HG03575 (cell line): ENCODE data around the gene ZNF385A.
"Not testable (repeated sequence)": the region's sequence is repeated elsewhere in the genome, so short reads cannot be mapped to it uniquely, and the experiment has no call there.

ENCODE experiments used
- ATAC-seq: cut with Tn5 transposase; IDR thresholded peaks from one replicate; pipeline ENCODE4 v1.9.1; 2021; ENCODE audit not compliant: unreplicated experiment, insufficient number of reproducible peaks, low FRiP score; ENCODE audit errors: extremely low read depth

Gene ZNF385A

DNA sequence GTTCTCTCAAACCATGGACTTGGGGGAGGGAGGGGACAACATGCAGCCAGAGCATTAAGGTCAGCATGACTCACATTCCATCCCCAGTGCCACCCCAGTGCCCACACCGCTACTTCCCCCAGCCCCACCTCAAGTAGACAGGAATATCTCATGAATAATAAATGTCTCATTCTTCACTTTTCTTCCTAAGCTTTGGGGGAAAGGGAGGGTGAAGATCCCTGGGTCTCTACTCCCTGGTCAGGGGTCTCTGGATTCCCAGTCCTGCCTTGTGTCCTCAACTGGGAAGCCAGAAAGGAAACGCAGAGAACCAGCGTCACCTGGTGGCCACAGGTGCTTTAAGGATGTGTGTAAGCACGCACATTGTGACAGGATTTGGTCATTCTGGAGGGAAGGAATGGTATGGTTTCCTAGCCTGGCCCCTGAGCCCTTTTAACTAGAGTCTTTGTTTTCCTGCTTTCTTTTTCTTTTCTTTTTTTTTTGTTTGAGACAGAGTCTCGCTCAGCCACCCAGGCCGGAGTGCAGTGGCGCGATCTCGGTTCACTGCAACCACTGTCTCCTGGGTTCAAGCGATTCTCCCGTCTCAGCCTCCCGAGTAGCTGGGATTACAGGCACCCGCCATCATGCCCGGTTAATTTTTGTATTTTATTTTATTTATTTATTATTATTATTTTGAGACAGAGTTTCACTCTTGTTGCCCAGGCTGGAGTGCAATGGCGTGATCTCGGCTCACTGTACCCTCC lies 23.6 kb downstream of the ZNF385A start:
- no peak for ATAC-seq

DNA sequence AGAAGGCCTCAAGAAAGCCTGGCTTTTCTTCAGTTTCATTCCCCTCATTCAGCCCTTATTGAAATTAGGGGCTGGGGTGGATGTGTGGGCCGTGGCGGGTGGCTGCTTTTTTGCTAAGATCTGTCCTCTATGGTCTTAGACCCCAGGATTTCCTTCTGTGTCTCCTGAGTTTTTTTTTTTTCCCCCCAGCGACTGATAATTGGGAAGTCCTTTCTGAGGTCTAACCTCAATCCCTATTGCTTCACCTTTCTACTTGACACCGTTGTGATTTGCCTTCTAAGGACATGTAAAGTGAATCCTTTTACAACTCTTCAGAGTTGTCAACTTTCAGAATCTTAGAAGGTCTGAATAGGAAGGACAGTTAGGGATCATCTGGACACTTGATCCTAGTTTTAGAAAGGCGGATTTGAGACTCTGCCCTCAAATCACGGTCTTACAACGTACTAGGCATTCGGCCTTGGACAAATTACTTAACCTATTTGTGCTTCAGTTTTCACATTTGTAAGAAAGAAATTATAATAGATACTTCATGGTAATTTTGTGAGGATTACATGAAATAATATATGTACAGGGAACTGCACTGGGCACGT lies 24.7 kb downstream of the ZNF385A start:
- no peak for ATAC-seq

DNA sequence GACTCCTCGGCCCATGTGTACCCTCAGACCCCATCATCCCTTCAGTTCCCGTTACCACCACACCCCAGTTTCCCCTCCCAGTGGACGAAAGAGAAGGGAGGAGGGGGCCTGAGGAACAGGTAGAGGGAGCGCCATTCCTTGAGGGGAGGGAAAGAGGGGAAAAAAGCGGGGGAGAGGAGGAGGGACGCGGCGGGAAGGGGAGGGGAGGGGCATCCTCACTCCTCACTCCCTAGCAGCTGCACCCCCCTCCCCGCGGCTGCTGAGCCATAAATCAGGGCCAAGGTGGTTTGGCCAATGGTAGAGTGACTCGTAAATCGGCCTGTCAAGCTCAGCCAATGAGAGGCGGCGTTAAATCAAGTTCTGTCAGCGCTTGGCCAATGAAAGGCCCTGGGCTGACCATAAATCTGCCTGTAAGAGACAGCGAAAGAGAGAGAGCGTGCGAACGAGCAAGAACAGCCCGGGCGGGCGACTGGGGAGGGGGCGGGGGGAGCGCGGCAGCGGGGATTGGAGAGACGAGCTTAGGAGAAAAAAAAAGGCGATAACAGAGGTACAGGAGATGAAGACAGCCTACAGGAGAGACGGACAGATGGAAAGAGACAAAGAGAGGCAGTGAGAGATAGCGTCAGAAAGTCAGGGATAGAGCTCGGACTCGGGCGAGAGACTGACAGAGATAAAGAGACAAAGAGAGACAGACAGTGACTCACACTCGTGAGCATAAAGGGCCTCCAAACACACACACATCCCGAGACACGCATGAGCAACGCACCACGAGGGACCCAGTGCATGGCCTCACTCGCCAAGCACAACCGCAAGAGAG lies 25.4 kb downstream of the ZNF385A start:
- peak; percentile 89 for ATAC-seq

DNA sequence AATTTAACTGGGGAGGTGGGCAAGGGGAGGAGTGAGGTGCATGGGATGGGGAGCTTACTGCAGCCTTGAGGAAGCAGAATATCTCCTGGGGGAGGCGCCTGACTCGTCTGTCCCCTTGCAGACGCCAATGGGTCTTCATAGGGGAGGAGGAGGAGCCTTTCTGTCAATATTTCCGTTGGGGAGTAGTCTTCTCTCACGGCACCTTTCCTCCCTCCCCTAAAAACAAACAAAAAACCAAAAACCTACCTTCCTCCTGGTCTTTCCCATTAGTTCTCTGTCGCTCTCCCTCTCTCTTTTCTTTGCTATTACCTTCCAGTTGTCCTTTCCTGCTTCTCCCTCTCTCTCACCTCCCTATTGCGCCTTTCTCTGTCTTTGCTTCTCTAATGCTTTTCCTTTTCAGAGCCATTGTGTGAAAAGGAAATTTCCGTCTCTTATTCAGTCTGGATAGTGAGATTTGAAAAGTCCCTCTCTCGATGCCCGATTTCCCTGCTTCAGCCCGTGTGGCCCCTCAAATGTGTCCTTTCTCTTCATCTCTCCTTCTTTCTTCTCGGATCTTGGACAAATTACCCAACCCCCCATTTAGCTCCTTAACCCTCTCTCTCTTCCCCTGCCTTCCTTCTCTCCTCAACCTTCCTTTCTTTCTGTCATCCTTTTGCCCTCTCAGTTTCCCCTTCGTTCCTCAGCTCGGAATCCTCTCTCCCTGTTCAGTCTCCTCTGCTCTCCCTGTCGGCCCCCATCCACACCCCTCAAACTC lies 26.2 kb downstream of the ZNF385A start:
- ATAC-seq, result no peak

DNA sequence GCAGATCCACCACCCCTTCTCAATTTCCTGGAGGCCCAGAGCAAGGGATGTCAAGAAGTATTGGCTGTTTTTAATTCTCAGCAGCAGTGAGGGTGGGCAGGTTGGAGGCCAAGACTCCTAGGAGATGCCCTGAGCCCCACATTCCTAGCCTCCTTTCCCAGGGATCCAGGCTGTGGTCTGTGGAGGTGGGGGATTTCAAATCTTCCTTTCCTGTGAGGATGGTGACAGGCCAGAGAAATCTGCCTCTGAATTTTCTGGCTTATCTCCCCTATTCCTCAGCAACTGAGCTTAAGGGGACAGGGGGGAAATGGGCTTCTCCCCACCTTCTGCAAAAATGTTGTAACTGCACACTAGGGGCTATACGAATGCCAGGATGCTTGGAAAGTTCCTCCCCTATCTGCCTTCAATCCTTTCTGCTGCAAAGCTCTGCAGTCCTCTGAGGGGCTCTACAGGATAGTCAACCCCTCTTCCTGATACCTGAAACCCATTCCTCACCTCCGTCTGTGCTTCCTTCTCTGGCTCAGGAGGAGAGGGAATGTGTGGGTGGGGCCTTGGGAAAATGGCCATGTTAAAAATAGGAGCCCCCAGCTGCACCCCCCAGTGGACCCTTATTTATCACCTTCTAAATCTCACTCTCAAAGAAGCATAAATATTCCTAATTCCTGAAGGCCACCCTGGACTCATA lies 26.9 kb downstream of the ZNF385A start:
- no peak for ATAC-seq

DNA sequence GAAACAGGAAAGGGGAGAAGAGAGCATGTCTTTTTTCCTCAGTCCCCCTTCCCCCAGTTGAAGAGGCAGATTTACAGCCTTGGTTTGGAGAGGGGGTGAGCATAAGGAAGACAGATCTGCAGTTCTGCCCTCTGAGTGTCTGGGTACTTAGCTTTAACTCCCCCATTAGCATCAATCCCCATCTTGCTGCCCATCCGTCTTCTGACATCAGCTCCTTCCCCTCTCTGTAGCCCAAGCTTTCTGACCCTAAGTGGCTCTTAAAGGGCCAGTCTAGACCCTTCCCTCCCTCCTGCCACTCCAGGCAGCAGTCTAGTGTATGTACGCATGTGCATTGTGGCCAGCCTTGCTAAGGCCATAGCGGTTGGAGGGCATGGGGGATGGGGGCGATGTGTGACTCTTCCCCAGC lies 27.6 kb downstream of the ZNF385A start:
- ATAC-seq, result no peak

DNA sequence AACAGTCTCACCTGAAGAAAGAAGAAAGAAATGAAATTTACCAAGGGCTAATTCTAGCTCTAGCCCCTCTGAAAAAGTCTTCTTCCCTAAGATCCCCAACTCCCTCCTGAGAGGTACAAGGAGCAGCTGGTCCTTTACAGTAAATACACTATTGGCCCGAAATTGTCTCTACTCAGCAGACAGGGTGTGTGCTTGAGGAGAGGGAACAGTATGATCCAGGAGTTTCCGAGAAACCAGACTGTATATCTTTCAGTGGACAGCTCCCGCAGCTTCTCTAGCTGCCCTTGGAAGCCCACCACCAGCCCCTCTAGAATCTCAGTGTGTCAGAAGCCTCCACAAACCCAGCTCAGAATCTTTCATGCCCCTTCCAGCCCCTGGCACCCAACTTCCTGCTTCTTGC lies 28.3 kb downstream of the ZNF385A start:
- no peak for ATAC-seq

DNA sequence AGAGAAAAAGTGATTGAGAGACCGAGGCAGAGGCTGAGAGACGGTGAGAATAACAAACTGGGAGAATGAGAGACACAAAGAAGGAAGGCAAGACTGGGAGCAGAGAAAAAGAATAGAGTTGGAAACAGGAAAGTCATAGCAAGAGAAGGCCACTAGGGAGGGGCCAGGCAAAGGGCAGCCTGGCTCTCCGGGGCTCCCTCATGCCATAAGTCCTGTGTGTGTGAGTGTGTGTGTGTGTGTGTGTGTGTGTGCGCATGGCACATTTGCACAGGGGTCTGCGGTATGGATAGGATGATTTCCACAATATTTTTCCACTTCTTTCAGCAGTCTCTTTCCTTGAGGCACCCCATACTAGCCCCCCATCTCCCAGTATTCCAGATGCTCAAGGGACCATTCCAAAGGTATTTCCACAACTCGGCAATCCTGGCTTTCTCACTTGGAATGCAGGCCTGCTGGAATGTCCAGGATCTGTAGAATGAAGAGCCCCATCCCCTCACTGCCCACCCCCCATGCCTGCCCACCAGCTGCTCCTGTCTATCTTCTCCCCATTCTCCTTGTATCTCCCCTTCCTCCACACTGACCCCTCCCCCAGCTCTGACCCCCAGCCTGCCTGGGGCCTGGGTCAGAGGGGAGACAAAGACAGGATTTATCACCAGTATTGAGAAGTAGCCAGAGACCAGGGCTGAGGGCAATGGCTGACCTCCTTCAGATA lies 29.3 kb downstream of the ZNF385A start:
- ATAC-seq, result no peak

DNA sequence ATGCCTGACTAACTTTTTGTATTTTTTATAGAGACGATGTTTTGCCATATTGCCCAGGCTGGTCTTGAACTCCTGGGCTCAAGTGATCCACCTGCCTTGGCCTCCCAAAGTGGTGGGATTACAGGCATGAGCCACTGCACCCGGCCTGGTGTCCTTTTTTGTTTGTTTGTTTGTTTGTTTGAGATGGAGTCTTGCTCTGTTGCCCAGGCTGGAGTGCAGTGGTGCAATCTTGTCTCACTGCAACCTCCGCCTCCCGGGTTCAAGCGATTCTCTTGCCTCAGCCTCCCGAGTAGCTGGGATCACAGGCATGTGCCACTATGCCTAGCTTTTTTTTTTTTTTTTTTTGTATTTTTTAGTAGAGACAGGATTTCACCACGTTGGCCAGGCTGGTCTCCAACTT lies 30.3 kb downstream of the ZNF385A start:
- not testable (repeated sequence) for ATAC-seq

DNA sequence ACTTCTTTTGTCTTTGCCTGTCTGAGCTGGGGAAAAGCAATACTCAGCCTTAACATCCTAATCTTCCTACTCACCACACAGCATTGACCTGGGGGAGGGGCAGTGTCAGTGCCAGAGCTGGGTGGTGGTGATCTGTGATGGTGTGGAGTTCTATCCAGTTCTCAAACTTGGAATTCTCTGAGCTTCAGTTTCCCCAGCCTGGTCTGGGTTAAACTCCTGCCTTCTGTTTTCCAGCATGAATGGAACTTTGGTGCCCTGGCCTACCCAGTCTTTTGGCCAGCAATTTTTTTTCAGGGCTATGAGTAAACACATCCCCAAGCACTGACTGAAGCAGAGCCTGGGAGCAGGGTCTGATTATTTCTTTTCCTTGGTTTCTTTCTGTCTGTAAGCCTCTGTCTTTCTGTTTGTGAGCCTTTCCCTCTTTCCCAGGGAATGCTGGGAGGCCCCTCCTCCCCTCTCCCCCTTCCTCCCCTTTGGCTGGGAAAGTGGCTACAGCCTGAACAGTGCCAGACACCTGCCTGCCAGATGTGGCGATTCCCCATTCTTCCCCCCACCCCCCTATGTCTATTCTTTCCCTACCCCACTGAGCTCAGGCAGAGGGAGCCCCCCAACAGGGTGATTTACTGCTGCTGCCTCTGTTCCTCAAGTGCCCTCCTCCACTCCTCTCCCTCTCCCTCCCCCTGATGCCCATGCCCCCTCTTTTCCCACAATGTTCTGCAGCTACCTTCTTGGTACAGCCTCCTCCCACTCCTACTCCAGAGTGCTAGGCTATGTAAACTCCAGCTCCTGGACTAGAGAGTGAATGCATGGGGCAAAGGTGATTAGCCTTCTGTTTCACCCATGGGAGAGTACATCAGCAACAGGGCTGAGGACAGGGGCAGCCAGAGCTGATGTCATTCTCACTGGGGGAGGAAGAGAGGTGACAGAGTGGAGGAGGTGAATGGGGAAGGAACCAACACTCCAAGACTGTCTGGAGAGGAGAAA lies 31.4 kb downstream of the ZNF385A start:
- no peak for ATAC-seq

DNA sequence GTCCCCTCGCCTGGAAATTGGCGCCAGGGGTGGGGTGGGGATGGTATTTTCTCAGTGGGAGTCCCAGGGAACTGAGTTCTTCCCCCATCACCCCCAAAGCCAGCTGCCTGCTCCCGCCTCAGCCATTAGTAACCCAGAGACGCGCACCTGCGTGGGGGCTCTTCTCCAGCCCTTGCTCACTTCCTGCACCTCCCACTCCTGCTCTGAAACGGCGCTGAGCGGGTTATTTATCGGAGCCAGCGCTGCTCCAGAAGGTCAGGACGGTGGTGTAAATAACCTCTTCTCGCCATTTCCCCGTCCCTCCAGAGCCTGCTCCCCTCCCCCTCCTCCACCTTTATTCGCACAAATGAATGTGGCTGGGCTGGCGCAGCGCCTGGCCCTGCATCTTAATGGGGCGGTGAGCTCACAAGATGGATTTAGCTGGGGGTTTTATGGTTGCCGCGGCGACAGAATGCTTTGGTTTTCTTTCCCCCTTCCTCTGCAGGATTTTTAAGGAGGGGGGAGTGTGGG lies 32.5 kb downstream of the ZNF385A start:
- ATAC-seq, result no peak

DNA sequence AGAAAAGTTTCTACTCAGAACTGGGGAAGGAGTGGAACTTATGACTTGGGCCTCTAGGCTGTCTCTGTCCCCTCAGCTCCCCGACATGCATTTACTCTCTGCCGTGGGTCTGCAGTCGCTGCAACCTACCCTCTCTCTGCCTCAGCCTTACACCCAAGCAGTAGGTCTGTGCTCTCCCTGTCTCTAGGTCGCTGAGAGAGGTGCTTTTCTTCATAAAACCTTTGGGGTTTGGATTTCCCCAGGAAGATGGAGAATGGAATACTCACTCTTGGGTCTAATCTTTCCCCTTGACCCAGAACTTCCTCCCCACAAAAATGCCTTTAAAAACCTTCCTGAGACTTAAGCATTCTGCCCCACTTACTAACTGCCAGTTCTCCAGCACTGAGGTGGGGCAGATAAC lies 33.2 kb downstream of the ZNF385A start:
- ATAC-seq, result no peak

DNA sequence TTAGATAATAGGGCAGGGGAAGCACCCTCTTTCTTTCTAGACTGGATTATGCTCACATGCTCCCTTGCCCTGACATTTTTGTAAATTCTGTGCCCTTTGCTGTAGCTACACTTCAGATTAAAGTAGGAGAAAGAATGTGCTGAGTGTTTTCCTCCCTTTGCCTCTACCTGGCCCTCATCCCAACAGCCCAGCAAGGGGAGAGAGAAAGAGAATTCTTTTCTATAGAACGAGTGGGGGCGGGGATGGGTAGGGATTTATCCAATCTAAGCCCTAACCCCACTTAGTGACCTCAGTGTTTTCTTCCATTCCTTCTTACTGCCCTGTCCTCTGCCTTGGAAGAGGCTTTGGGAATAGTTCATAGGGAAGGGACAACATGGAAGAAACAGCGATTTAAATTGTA lies 33.8 kb downstream of the ZNF385A start:
- no peak for ATAC-seq

DNA sequence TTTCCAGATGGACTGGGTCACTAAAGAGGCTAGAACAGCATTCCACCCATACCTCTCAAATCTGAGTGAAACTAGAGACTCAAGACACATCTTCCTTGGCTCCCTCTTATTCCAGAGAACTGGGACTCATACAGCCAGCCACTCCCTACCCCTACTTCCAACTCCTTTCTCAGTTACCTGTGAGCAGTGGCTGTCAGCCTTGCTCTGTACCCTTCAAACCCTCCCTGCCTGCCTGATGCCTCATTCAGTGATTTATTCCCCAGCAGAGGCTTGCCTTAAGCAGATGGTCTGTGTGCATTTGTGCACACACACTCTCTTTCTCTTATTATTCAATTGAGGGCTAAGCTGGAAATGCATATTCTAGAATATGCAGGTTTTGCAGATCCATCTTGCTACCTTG lies 34.9 kb downstream of the ZNF385A start:
- ATAC-seq, result no peak

DNA sequence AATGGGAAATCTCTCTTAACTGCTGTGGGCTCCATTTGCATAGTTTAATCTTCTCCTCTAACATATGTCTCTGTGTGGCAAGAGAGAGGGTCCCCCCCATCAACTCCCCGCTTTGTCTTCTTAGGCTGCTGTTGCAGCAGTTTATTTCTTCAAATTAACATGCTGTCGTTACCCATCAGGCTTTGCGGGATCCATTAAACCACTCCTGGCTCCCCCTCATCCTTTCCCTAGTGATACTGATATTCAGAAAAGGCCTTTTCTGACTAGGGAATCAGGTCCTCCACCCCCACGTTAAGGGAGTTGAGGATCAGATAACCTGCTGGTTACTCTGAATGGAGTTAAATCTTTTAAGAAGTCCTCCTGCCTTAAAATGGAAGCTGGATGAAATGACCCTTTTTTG lies 35.5 kb downstream of the ZNF385A start:
- ATAC-seq, result no peak

DNA sequence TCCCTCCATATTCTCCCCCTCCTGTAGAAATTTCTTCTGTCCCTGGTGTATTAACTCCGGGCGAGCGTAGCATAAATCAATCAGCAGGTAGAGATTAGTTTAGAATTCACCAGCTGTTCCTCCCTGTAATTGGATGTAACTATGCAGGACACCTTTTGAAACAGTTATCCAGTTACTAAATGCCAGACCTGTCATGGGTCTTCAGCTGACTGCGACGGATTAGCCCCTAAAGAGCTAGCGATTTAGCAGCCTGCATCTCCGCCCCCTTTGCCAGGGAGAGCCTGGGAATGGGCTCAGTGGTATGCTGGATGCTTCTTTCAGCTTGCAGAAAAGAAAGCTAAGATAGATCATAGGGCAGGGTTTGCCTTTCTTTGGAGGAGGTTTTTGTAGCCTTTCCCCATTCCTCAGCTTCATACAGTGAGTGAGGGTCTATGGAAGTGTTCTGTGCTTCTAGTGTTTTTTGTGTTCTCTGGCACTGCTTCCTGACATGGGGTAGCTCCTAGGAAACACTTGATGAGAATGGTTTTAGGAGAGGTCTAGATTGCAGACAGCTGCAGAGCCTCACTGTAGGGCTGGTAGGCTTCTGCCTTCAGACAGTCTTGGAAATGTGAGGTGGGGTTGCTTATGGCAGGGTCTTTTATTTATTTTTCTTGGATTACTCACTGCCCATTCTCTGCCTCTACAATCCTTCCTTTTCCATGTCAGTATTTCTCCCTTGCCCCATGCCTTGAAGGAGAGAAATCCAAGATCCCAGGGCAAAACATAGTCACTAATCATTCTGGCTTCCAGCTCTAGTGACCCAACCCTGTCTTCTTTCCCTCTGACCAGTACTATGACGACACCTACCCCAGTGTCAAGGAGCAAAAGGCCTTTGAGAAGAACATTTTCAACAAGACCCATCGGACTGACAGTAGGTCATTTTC lies 42.9 kb downstream of the ZNF385A start:
- no peak for ATAC-seq
